AML-193 (cell line): ENCODE data around the gene TBC1D25.

Experiments used
- DNase-seq, 2 experiments: peaks; one replicate each; lab custom pipeline; 2025; lab: John Stamatoyannopoulos, UW

TBC1D25 gene

GRCh38 chrX:48601741-48602394, 62.4 kb downstream of the TBC1D25 start:
- no peak for DNase-seq

GRCh38 chrX:48604701-48605100, 65.2 kb downstream of the TBC1D25 start:
- DNase-seq, result no peak

- DNase-seq, result no peak
These were observed 66.6 kb downstream of the TBC1D25 start for GRCh38 chrX:48606091-48606490.

GRCh38 chrX:48611703-48612102, 72.2 kb downstream of the TBC1D25 start:
- no peak for DNase-seq
